AG04450 (cell line): Measurements from ENCODE around the gene ZNF831. TPM values are rescaled to one million over a fixed set of nuclear protein-coding genes. Genes with fewer than 3 reads are reported as not detected.

Source experiments
- CTCF ChIA-PET: fragments of 300-600, 350-600 bp; formaldehyde crosslinking; extraction: SDS; loops from one replicate; lab custom pipeline; 2022; ENCODE audit warnings: antibody characterized with exemption, inconsistent platforms; lab: Charles Lee
- POLR2A ChIA-PET: fragments of 350-600 bp; formaldehyde crosslinking; extraction: SDS; loops from one replicate; lab custom pipeline; 2021; ENCODE audit warnings: antibody characterized with exemption, inconsistent platforms; lab: Yijun Ruan, JAX
- DNase-seq: peaks from one replicate; pipeline ENCODE4 v3.0.0-alpha.2; 2011; ENCODE audit warnings: low read depth, low spot score
- H3K27ac ChIP-seq: one replicate; pipeline ENCODE4 v1.5.1; 2012; ENCODE audit warnings: low read depth, low read length, control low read depth
- H3K27me3 ChIP-seq: one replicate; pipeline ENCODE4 v1.6.0; 2012; ENCODE audit warnings: low read length; ENCODE audit not compliant: control insufficient read depth, insufficient read depth
- H3K4me3 ChIP-seq: 2 replicates; pipeline ENCODE4 v1.5.1; 2011; ENCODE audit warnings: mild to moderate bottlenecking, low read depth, low read length, control low read depth
- H3K9me3 ChIP-seq: 2 replicates; pipeline ENCODE4 v1.5.1; 2012; ENCODE audit warnings: low read length; ENCODE audit not compliant: control insufficient read depth, insufficient read depth
- polyA plus RNA-seq: library from polyadenylated mRNA; depleted of rRNA; stranded (reverse); fragments of >200 nt; gene quantifications from 2 replicates; pipeline ENCODE4 v1.2.3, GENCODE V29; 2011
- TF ChIP-seq, protein P1 (sequence below): IDR thresholded peaks from 2 replicates; pipeline ENCODE4 v1.5.1; 2011; ENCODE audit warnings: low read depth, low read length, control low read depth, inconsistent platforms

Gene ZNF831
- polyA plus RNA-seq, 1 experiment, result not detected

GRCh38 chr20:59235226-59235625, 71.6 kb downstream of the ZNF831 start:
- no peak overlapping the region for H3K27ac ChIP-seq
- ChIA-PET CTCF (no interaction called here), POLR2A (no interaction called here)
- peaks cover 4% of the 10 kb centered on the region for H3K27me3 ChIP-seq
- no peaks in the 10 kb centered on the region for H3K9me3 ChIP-seq
- TF ChIP-seq, protein P1, sequence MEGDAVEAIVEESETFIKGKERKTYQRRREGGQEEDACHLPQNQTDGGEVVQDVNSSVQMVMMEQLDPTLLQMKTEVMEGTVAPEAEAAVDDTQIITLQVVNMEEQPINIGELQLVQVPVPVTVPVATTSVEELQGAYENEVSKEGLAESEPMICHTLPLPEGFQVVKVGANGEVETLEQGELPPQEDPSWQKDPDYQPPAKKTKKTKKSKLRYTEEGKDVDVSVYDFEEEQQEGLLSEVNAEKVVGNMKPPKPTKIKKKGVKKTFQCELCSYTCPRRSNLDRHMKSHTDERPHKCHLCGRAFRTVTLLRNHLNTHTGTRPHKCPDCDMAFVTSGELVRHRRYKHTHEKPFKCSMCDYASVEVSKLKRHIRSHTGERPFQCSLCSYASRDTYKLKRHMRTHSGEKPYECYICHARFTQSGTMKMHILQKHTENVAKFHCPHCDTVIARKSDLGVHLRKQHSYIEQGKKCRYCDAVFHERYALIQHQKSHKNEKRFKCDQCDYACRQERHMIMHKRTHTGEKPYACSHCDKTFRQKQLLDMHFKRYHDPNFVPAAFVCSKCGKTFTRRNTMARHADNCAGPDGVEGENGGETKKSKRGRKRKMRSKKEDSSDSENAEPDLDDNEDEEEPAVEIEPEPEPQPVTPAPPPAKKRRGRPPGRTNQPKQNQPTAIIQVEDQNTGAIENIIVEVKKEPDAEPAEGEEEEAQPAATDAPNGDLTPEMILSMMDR, result no peak
- no peak for DNase-seq
- no peak overlapping the region for H3K4me3 ChIP-seq

- Histone ChIP-seq H3K9me3 (no peaks in the 10 kb centered on the region), H3K27me3 (no peaks in the 10 kb centered on the region), H3K4me3 (no peak overlapping the region), H3K27ac (no peak overlapping the region)
- DNase-seq, result no peak
- ChIA-PET POLR2A (no interaction called here), CTCF (no interaction called here)
- TF ChIP-seq, protein P1, result no peak
Observed at GRCh38 chr20:59240006-59240405, 76.4 kb downstream of the ZNF831 start.

- ChIA-PET POLR2A (no interaction called here), CTCF (no interaction called here)
- H3K9me3 ChIP-seq, result no peaks in the 10 kb centered on the region
- no peaks in the 10 kb centered on the region for H3K27me3 ChIP-seq
- TF ChIP-seq, protein P1, result no peak
- DNase-seq, result no peak
- H3K4me3 ChIP-seq, result no peak overlapping the region
- H3K27ac ChIP-seq, result no peak overlapping the region
Observed at GRCh38 chr20:59242714-59243626, 79.3 kb downstream of the ZNF831 start.

DNA sequence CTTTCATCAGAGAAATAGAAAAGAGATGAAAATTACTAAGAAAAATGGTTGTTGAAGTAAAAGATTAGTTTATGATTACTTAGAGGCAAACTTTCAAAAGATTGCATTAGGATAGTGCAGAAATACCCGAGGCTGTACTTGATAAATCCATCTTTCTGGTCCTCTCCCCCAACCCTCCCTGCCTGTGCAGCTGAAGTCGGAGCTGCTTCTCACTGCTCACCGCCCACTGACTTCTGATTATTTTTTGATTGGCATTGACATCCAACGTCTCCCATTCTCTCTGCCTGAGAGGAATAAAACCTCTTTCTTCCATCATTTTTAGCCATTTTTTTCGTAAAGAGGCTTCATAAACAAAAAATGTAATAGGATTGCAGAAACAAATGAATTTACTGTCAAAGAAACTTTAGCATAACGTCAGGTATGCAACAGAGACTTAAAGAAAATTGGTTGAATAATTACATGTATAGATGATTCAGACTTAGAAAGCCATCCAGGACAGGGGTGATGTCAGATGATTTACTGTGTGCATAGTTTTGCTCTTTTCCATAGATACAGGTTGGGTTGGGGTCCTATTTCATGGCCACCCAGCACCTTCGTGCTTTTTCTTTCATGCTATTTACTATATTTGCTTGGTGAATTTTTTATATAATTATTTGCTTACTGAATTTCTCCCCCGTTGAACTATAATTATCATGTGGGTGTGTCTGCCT, 83.2 kb downstream of the ZNF831 start:
- no peaks in the 10 kb centered on the region for H3K9me3 ChIP-seq
- no peak overlapping the region for H3K4me3 ChIP-seq
- TF ChIP-seq, protein P1, result no peak
- no peak for DNase-seq
- H3K27me3 ChIP-seq, result no peaks in the 10 kb centered on the region
- ChIA-PET CTCF (no interaction called here), POLR2A (no interaction called here)
- H3K27ac ChIP-seq, result no peak overlapping the region
